HFFc6 (cell line): ENCODE results near the gene RFPL3. TPM values are rescaled to one million over a fixed set of nuclear protein-coding genes. Genes with fewer than 3 reads are reported as not detected.
A peak's percentile ranks its signal among the peaks of the same experiment; 100 is the strongest.

Experiments used
- DNase-seq: peaks from one replicate; pipeline ENCODE4 v3.0.0-alpha.2; 2018
- H3K27ac Mint-ChIP-seq: 2 replicates; pipeline ENCODE4 v1.8.0; 2020; ENCODE audit warnings: mild to moderate bottlenecking, mixed read lengths
- H3K27me3 Mint-ChIP-seq: 2 replicates; pipeline ENCODE4 v1.8.0; 2021; ENCODE audit warnings: mild to moderate bottlenecking, moderate library complexity, mixed read lengths; ENCODE audit not compliant: insufficient read depth
- H3K36me3 Mint-ChIP-seq: 2 replicates; pipeline ENCODE4 v1.8.0; 2021; ENCODE audit warnings: low read depth, mixed read lengths
- H3K4me1 Mint-ChIP-seq: 2 replicates; pipeline ENCODE4 v1.8.0; 2020; ENCODE audit warnings: low read depth, mixed read lengths
- H3K4me3 Mint-ChIP-seq: 2 replicates; pipeline ENCODE4 v1.8.0; 2020; ENCODE audit warnings: mild to moderate bottlenecking, moderate library complexity, mixed read lengths
- H3K9me3 Mint-ChIP-seq: 2 replicates; pipeline ENCODE4 v1.8.0; 2020; ENCODE audit warnings: mild to moderate bottlenecking, mixed read lengths
- total RNA-seq, 6 experiments: library from RNA; stranded (reverse); fragmentation: NEBNext Ultra II Directional; extraction: Animal tissue kit (Norgen Biotek cat#: 25700); gene quantifications; 2 replicates in 1 of 6; 3 replicates in 5 of 6; pipeline ENCODE4 v1.2.3, GENCODE V29; 2021
- TF ChIP-seq, protein P1 (sequence below): fragments of 200-600 bp; sonication (generic); IDR thresholded peaks from 2 replicates; pipeline ENCODE4 v1.5.0; 2021; ENCODE audit warnings: antibody characterized with exemption, mild to moderate bottlenecking

RFPL3 gene
- total RNA-seq, 6 experiments from 2014 or later: not detected

DNA sequence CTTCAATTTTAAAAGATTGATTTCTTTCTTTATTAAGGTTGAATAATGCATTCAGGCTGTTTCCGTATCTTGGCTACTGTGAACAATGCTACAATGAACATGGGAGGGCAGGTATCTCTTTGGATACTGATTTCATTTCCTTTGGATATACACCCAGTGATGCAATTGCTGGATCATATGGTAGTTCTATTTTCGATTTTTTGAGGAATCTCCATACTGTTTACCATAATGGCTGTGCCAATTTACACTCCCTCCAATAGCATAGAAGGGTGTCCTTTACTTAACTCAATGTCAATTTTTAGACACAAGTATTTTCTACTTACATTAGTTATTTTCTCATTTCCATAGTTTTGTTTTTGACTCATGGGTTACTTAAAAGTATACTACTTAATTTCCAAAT lies 46.4 kb downstream of the RFPL3 start:
- H3K4me1 Mint-ChIP-seq: no peaks in the 10 kb centered on the region
- H3K27ac Mint-ChIP-seq: no peak overlapping the region
- TF ChIP-seq, protein P1, sequence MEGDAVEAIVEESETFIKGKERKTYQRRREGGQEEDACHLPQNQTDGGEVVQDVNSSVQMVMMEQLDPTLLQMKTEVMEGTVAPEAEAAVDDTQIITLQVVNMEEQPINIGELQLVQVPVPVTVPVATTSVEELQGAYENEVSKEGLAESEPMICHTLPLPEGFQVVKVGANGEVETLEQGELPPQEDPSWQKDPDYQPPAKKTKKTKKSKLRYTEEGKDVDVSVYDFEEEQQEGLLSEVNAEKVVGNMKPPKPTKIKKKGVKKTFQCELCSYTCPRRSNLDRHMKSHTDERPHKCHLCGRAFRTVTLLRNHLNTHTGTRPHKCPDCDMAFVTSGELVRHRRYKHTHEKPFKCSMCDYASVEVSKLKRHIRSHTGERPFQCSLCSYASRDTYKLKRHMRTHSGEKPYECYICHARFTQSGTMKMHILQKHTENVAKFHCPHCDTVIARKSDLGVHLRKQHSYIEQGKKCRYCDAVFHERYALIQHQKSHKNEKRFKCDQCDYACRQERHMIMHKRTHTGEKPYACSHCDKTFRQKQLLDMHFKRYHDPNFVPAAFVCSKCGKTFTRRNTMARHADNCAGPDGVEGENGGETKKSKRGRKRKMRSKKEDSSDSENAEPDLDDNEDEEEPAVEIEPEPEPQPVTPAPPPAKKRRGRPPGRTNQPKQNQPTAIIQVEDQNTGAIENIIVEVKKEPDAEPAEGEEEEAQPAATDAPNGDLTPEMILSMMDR: no peak
- no peak for DNase-seq
- H3K27me3 Mint-ChIP-seq: no peaks in the 10 kb centered on the region
- H3K36me3 Mint-ChIP-seq: peaks cover 37% of the 10 kb centered on the region
- no peaks in the 10 kb centered on the region for H3K9me3 Mint-ChIP-seq
- H3K4me3 Mint-ChIP-seq: no peak overlapping the region

DNA sequence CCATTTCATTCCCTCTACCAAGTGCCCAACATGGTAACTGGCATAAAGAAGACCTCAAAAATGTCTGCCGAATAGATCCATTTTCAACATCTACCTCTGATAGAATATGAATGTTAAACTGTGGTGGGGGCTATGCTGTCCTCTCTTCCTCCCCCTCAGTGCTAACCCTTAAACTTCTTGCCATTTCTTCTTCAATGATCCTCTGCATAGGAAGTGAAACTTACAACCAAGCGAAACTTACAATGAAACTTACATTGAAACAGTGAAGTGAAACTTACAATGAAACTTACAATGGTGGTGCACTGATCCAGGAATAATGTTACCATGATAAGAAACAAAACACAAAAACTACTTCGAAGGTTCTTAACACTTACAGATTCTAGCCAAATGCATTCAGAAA lies 49.6 kb downstream of the RFPL3 start:
- no peaks in the 10 kb centered on the region for H3K27me3 Mint-ChIP-seq
- H3K4me3 Mint-ChIP-seq: no peak overlapping the region
- H3K9me3 Mint-ChIP-seq: no peaks in the 10 kb centered on the region
- H3K4me1 Mint-ChIP-seq: peaks cover 18% of the 10 kb centered on the region
- no peak overlapping the region for H3K27ac Mint-ChIP-seq
- TF ChIP-seq, protein P1: no peak
- H3K36me3 Mint-ChIP-seq: peaks cover 22% of the 10 kb centered on the region
- DNase-seq: no peak

DNA sequence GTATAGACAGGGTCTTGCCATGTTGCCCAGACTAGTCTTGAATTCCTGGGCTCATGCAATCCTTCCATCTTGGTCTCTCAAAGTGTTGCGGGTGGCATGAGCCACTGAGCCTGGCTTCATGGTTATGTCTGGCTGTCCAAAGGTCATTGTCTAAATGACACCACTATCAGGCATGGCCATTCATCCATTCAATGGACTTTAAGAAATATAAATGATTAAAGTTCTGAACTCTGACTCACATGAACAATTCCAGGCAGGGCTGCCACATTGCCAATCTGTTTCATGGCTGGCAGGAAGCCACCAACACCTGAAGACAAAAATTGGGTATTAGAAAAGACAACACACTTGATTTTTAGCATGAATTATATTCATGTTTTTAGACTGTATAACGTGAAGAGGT lies 50.3 kb downstream of the RFPL3 start:
- H3K4me3 Mint-ChIP-seq: no peak overlapping the region
- peaks cover 24% of the 10 kb centered on the region for H3K4me1 Mint-ChIP-seq
- no peaks in the 10 kb centered on the region for H3K9me3 Mint-ChIP-seq
- no peak overlapping the region for H3K27ac Mint-ChIP-seq
- TF ChIP-seq, protein P1: no peak
- no peak for DNase-seq
- H3K36me3 Mint-ChIP-seq: peaks cover 22% of the 10 kb centered on the region
- no peaks in the 10 kb centered on the region for H3K27me3 Mint-ChIP-seq

DNA sequence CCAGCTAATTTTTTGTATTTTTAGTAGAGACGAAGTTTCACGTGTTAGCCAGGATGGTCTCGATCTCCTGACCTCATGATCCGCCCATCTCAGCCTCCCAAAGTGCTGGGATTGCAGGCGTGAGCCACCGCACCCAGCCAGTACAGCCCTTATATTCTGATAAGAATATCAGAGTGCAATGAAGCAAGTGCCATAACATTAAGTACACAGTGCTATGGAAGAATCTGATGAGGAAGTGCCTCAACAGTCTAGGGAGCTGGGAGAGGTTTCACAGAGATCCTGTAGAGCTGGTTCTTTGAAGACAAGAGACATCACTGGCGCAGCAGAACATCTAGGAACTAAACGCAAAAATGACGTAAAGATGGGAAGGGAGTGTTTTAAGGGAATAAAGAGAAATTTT lies 52.3 kb downstream of the RFPL3 start:
- peaks cover 22% of the 10 kb centered on the region for H3K36me3 Mint-ChIP-seq
- H3K27me3 Mint-ChIP-seq: peaks cover 2% of the 10 kb centered on the region
- TF ChIP-seq, protein P1: no peak
- DNase-seq: no peak
- H3K27ac Mint-ChIP-seq: no peak overlapping the region; the same call in 1 of the 2 replicates
- peak overlapping the region; percentile 45 for H3K4me3 Mint-ChIP-seq
- H3K9me3 Mint-ChIP-seq: no peaks in the 10 kb centered on the region
- H3K4me1 Mint-ChIP-seq: peaks cover 27% of the 10 kb centered on the region

DNA sequence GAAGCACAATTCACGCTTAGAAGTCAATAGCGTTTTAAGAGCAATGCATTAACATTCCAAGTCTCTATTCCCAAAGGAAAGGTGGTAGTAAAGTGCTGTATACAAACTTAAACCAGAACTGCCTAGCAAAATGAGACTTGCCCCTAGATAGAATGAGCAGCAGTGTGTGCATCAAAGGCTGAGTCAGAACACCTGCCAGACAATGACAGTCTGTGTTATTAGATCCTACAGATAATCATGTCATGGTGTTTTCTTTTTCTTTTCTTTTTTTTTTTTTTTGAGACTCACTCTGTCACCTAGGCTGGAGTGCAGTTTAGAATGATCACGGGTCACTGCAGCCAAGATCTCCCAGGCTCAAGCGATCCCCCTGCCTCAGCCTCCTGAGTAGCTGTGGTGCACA lies 52.8 kb downstream of the RFPL3 start:
- TF ChIP-seq, protein P1: no peak
- H3K9me3 Mint-ChIP-seq: no peaks in the 10 kb centered on the region
- DNase-seq: no peak
- no peak overlapping the region; the same call in 1 of the 2 replicates for H3K27ac Mint-ChIP-seq
- peaks cover 6% of the 10 kb centered on the region for H3K27me3 Mint-ChIP-seq
- H3K4me1 Mint-ChIP-seq: peaks cover 27% of the 10 kb centered on the region
- peaks cover 21% of the 10 kb centered on the region for H3K36me3 Mint-ChIP-seq
- peak overlapping the region; percentile 98 for H3K4me3 Mint-ChIP-seq

Other genes starting within 250 kb of the RFPL3 start
- gene C22orf42, start 198.6 kb upstream of the RFPL3 start, total RNA-seq: not detected
- gene RFPL2, start 152.8 kb upstream of the RFPL3 start, total RNA-seq: not detected
- gene SLC5A4, start 102.5 kb upstream of the RFPL3 start, total RNA-seq: not detected
- gene RTCB, start 54.4 kb downstream of the RFPL3 start, total RNA-seq: 10 to 100 TPM; 89.9 to 95.6 (median 92.4) TPM
- not detected for gene BPIFC, start 106.6 kb downstream of the RFPL3 start, total RNA-seq
- gene FBXO7, start 116.9 kb downstream of the RFPL3 start, total RNA-seq: 10 to 100 TPM; 61.6 to 81.7 (median 70.8) TPM